Measurements from ENCODE around the gene ACACA. TPM values are rescaled to one million over a fixed set of nuclear protein-coding genes. Genes with fewer than 3 reads are reported as not detected.
"Not testable (repeated sequence)": the region's sequence is repeated elsewhere in the genome, so short reads cannot be mapped to it uniquely, and the experiment has no call there.

ACACA gene
- total and polyA plus RNA-seq, 2 experiments from 2014 or later: 59.6 to 164 TPM

DNA sequence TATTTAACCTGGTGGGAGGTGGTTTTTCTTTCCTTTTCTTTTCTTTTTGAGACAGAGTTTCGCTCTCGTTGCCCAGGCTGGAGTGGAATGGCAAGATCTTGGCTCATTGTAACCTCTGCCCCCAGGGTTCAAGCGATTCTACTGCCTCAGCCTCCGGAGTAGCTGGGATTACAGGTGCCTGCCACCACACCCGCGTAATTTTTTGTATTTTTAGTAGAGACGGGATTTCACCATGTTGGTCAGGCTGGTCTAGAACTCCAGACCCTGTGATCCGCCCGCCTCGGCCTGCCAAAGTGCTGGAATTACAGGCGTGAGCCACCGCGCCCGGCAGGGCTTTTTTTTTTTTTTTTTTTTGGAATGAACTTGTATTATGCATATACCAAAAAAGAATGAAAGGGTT lies 1.1 kb downstream of the ACACA start:
- not testable (repeated sequence) for H3K27me3 Mint-ChIP-seq (ENCODE audit: insufficient read depth, low read depth, poor library complexity); H2AFZ ChIP-seq; H3K27ac ChIP-seq (ENCODE audit: low read depth); H3K9me2 ChIP-seq (ENCODE audit: insufficient read depth); H3K27me3 ChIP-seq (ENCODE audit: insufficient read depth); DNase-seq (ENCODE audit: low spot score); H3K36me3 ChIP-seq (ENCODE audit: insufficient read depth); ATAC-seq; H4K20me1 ChIP-seq (replicated peaks; ENCODE audit: insufficient read depth); H3K27ac Mint-ChIP-seq; H3K9me3 Mint-ChIP-seq; H3K4me1 ChIP-seq (ENCODE audit: insufficient read depth)
- peak overlapping the region; percentile 93 for H3K4me3 ChIP-seq
- Mint-ChIP-seq H3K4me1 (peaks cover 11% of the 10 kb centered on the region), H3K4me3 (peak overlapping the region; percentile 99), H3K36me3 (ENCODE audit: low read depth) (peaks cover 19% of the 10 kb centered on the region; the same call in 2 of the 3 replicates)
- H3K79me2 ChIP-seq (replicated peaks; ENCODE audit: insufficient read depth): peaks cover 37% of the 10 kb centered on the region
- peak overlapping the region; percentile 81 for H3K4me2 ChIP-seq
- H3F3A ChIP-seq (replicated peaks; ENCODE audit: low read depth): peaks cover 18% of the 10 kb centered on the region

DNA sequence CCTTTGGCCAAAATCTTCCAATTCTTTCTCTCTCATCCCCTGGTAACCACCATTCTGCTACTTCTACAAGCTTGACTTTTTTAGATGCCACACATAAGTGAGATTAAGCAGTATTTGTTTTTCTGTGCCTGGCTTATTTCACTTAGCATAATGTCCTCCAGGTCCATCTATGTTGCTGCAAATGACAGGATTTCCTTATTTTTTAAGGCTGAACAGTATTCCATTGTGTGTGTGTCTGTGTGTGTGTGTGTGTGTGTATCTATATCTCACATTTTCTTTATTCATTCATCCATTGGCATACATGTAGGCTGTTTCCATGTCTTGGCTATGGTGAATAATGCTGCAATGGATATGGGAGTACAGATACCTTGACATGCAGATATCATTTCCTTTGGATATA lies 6.1 kb downstream of the ACACA start:
- Histone ChIP-seq H3K27me3 (ENCODE audit: insufficient read depth) (no peaks in the 10 kb centered on the region), H3K4me2 (no peak overlapping the region), H3K9me2 (ENCODE audit: insufficient read depth) (no peaks in the 10 kb centered on the region), H3K36me3 (ENCODE audit: insufficient read depth) (no peaks in the 10 kb centered on the region), H3K4me3 (no peak overlapping the region), H4K20me1 (replicated peaks; ENCODE audit: insufficient read depth) (no peaks in the 10 kb centered on the region; the same call in 1 of the 2 replicates), H3K79me2 (replicated peaks; ENCODE audit: insufficient read depth) (peaks cover 20% of the 10 kb centered on the region), H3K27ac (ENCODE audit: low read depth) (no peak overlapping the region), H3F3A (replicated peaks; ENCODE audit: low read depth) (no peaks in the 10 kb centered on the region), H2AFZ (no peak overlapping the region), H3K4me1 (ENCODE audit: insufficient read depth) (peaks cover 9% of the 10 kb centered on the region)
- TF ChIP-seq JUNB (IDR thresholded peaks at IDR 0.05; ENCODE audit: unreplicated experiment) (no peak), EZH2 (IDR thresholded peaks at IDR 0.05; ENCODE audit: low read depth, unreplicated experiment) (no peak), POLR2AphosphoS5 (IDR thresholded peaks at IDR 0.05; ENCODE audit: low read depth) (no peak), ZNF331 (CRISPR knock-in tag; IDR thresholded peaks at IDR 0.05; ENCODE audit: low read depth) (no peak), ZNF114 (CRISPR knock-in tag; IDR thresholded peaks at IDR 0.05) (no peak), NANOG (IDR thresholded peaks at IDR 0.05; ENCODE audit: borderline replicate concordance) (no peak)
- TF ChIP-seq, protein P1, sequence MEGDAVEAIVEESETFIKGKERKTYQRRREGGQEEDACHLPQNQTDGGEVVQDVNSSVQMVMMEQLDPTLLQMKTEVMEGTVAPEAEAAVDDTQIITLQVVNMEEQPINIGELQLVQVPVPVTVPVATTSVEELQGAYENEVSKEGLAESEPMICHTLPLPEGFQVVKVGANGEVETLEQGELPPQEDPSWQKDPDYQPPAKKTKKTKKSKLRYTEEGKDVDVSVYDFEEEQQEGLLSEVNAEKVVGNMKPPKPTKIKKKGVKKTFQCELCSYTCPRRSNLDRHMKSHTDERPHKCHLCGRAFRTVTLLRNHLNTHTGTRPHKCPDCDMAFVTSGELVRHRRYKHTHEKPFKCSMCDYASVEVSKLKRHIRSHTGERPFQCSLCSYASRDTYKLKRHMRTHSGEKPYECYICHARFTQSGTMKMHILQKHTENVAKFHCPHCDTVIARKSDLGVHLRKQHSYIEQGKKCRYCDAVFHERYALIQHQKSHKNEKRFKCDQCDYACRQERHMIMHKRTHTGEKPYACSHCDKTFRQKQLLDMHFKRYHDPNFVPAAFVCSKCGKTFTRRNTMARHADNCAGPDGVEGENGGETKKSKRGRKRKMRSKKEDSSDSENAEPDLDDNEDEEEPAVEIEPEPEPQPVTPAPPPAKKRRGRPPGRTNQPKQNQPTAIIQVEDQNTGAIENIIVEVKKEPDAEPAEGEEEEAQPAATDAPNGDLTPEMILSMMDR (conservative IDR thresholded peaks at IDR 0.05; ENCODE audit: low read depth in 2 of 2): no peak
- peaks cover 3% of the 10 kb centered on the region; the same call in 1 of the 3 replicates for H3K36me3 Mint-ChIP-seq (ENCODE audit: low read depth)
- peaks cover 8% of the 10 kb centered on the region for H3K4me1 Mint-ChIP-seq
- no peaks in the 10 kb centered on the region for H3K27me3 Mint-ChIP-seq (ENCODE audit: insufficient read depth, low read depth, poor library complexity)
- DNase-seq (ENCODE audit: low spot score): no peak
- H3K4me3 Mint-ChIP-seq: no peak overlapping the region
- no peaks in the 10 kb centered on the region for H3K9me3 Mint-ChIP-seq
- no peak overlapping the region for H3K27ac Mint-ChIP-seq
- no peak for ATAC-seq

DNA sequence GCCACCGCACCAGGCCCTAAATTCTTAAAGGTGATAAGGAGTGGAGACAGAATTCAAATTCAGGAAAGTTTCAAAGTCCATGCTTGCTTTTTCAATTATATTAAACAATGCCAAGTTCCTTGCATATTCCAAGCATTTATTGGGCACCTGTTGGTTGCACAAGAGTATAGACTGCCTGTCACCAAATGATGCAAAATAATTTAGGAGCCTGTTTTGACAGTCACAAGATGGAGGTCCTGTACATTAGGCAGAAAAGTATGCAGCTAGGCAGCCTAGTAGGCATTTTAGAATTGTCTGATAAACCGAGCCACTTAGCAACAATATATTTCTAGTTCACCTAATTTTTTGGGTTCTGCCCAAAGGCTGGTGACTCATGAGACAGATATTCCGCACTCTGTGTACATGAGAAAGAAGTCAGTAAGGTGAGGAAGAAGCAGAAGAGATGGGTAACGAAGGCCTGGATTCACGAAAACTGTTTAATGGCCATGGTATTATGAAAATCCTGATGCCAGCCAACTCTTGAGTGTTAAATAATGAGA lies 7.3 kb downstream of the ACACA start:
- H3K27ac ChIP-seq (ENCODE audit: low read depth): no peak overlapping the region
- H4K20me1 ChIP-seq (replicated peaks; ENCODE audit: insufficient read depth): no peaks in the 10 kb centered on the region; the same call in 1 of the 2 replicates
- Mint-ChIP-seq H3K36me3 (ENCODE audit: low read depth) (0 out of 3 replicates have a peak, but pooled peaks cover 3% of the 10 kb centered on the region), H3K27ac (no peak overlapping the region), H3K4me3 (no peak overlapping the region), H3K9me3 (no peaks in the 10 kb centered on the region), H3K4me1 (no peaks in the 10 kb centered on the region), H3K27me3 (ENCODE audit: insufficient read depth, low read depth, poor library complexity) (no peaks in the 10 kb centered on the region)
- H3K36me3 ChIP-seq (ENCODE audit: insufficient read depth): no peaks in the 10 kb centered on the region
- ATAC-seq (no peak), DNase-seq (ENCODE audit: low spot score) (no peak)
- no peak overlapping the region for H2AFZ ChIP-seq
- no peaks in the 10 kb centered on the region for H3F3A ChIP-seq (replicated peaks; ENCODE audit: low read depth)
- H3K9me2 ChIP-seq (ENCODE audit: insufficient read depth): no peaks in the 10 kb centered on the region
- H3K79me2 ChIP-seq (replicated peaks; ENCODE audit: insufficient read depth): peaks cover 9% of the 10 kb centered on the region
- no peaks in the 10 kb centered on the region for H3K27me3 ChIP-seq (ENCODE audit: insufficient read depth)
- H3K4me3 ChIP-seq: no peak overlapping the region
- H3K4me1 ChIP-seq (ENCODE audit: insufficient read depth): no peaks in the 10 kb centered on the region
- no peak overlapping the region for H3K4me2 ChIP-seq
- TF ChIP-seq, protein P2, sequence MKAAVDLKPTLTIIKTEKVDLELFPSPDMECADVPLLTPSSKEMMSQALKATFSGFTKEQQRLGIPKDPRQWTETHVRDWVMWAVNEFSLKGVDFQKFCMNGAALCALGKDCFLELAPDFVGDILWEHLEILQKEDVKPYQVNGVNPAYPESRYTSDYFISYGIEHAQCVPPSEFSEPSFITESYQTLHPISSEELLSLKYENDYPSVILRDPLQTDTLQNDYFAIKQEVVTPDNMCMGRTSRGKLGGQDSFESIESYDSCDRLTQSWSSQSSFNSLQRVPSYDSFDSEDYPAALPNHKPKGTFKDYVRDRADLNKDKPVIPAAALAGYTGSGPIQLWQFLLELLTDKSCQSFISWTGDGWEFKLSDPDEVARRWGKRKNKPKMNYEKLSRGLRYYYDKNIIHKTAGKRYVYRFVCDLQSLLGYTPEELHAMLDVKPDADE (IDR thresholded peaks at IDR 0.05): no peak
- no peak for TF ChIP-seq NANOG (IDR thresholded peaks at IDR 0.05; ENCODE audit: borderline replicate concordance)
- TF ChIP-seq, protein P1 (conservative IDR thresholded peaks at IDR 0.05; ENCODE audit: low read depth in 2 of 2): no peak
- TF ChIP-seq EZH2 (IDR thresholded peaks at IDR 0.05; ENCODE audit: low read depth, unreplicated experiment): no peak
- TF ChIP-seq CREB1 (CRISPR knock-in tag; IDR thresholded peaks at IDR 0.05; ENCODE audit: low read depth): no peak
- TF ChIP-seq ZNF114 (CRISPR knock-in tag; IDR thresholded peaks at IDR 0.05): no peak
- TF ChIP-seq ZNF331 (CRISPR knock-in tag; IDR thresholded peaks at IDR 0.05; ENCODE audit: low read depth): no peak

Data from GM23338 (cell line).